Lower lobe of right lung (tissue), 2 donors: Measurements from ENCODE around the gene ANXA4. TPM values are rescaled to one million over a fixed set of nuclear protein-coding genes. Genes with fewer than 3 reads are reported as not detected.

Experiments used
- ATAC-seq, 2 donors: fragments of 200-7000 bp; cut with Tn5 transposase; one replicate each; pipeline ENCODE4 v1.9.1; 2020 to 2022; ENCODE audit warnings: mild to moderate bottlenecking in 2 of 2, moderate library complexity in 2 of 2
- DNase-seq: peaks from one replicate; pipeline ENCODE4 v3.0.0-alpha.2; 2020
- H3K27ac ChIP-seq: fragments of 200-600 bp; one replicate; pipeline ENCODE4 v1.8.0; 2022
- H3K27me3 ChIP-seq: fragments of 200-600 bp; one replicate; pipeline ENCODE4 v1.8.0; 2022; ENCODE audit warnings: low read depth
- H3K36me3 ChIP-seq: fragments of 200-600 bp; one replicate; pipeline ENCODE4 v1.8.0; 2022; ENCODE audit warnings: mild to moderate bottlenecking
- H3K4me1 ChIP-seq: fragments of 200-600 bp; one replicate; pipeline ENCODE4 v1.8.0; 2022
- H3K4me3 ChIP-seq: fragments of 200-600 bp; one replicate; pipeline ENCODE4 v1.8.0; 2022; ENCODE audit warnings: mild to moderate bottlenecking
- H3K9me3 ChIP-seq: fragments of 200-600 bp; one replicate; pipeline ENCODE4 v1.8.0; 2022
- CTCF ChIP-seq: fragments of 200-600 bp; IDR thresholded peaks from one replicate; pipeline ENCODE4 v1.8.0; 2022; ENCODE audit warnings: antibody characterized with exemption, mild to moderate bottlenecking
- intact Hi-C: fragments of 100-400 bp; cut with DNase I; formaldehyde crosslinking; loops from one replicate; pipeline ENCODE4 v1.11.0; 2022
- total RNA-seq: library from RNA; stranded (reverse); fragmentation: NEBNext Ultra II Directional; extraction: Animal tissue kit (Norgen Biotek cat#: 25700); gene quantifications from one replicate; pipeline ENCODE4 v1.2.1, GENCODE V29; 2021
- donor health status: DM: no; HTN: yes; CAD: no; lungs with severe emphysema.

ANXA4 gene
- total RNA-seq, 1 donor from 2014 or later = 173 TPM

GRCh38 chr2:69729266-69729665, 12.7 kb upstream of the ANXA4 start:
- no peak overlapping the region for H3K4me3 ChIP-seq
- no peak overlapping the region for H3K27ac ChIP-seq
- ATAC-seq (no peak), DNase-seq (no peak)
- H3K9me3 ChIP-seq = no peaks in the 10 kb centered on the region
- TF ChIP-seq CTCF = no peak
- intact Hi-C loops = no loop called here
- no peaks in the 10 kb centered on the region for H3K27me3 ChIP-seq
- H3K4me1 ChIP-seq = peaks cover 4% of the 10 kb centered on the region
- H3K36me3 ChIP-seq = no peaks in the 10 kb centered on the region

GRCh38 chr2:69729781-69730180, 12.2 kb upstream of the ANXA4 start:
- intact Hi-C loops = no loop called here
- Histone ChIP-seq H3K4me3 (no peak overlapping the region), H3K27me3 (no peaks in the 10 kb centered on the region), H3K27ac (no peak overlapping the region), H3K36me3 (no peaks in the 10 kb centered on the region), H3K4me1 (peaks cover 3% of the 10 kb centered on the region), H3K9me3 (no peaks in the 10 kb centered on the region)
- TF ChIP-seq CTCF = no peak
- ATAC-seq = no peak
- no peak for DNase-seq

- Histone ChIP-seq H3K9me3 (no peaks in the 10 kb centered on the region), H3K4me3 (no peak overlapping the region), H3K27ac (no peak overlapping the region), H3K36me3 (no peaks in the 10 kb centered on the region), H3K27me3 (no peaks in the 10 kb centered on the region), H3K4me1 (no peaks in the 10 kb centered on the region)
- DNase-seq (no peak), ATAC-seq (peak in 1 of 2 donors; percentile 51)
- no peak for TF ChIP-seq CTCF
- intact Hi-C loops = no loop called here
These were observed 10.6 kb upstream of the ANXA4 start for GRCh38 chr2:69731147-69731970.

GRCh38 chr2:69733342-69734034, 8.4 kb upstream of the ANXA4 start:
- H3K27ac ChIP-seq = no peak overlapping the region
- DNase-seq (no peak), ATAC-seq (no peak)
- intact Hi-C loops = no loop called here
- H3K4me3 ChIP-seq = no peak overlapping the region
- TF ChIP-seq CTCF = no peak
- no peaks in the 10 kb centered on the region for H3K4me1 ChIP-seq
- no peaks in the 10 kb centered on the region for H3K36me3 ChIP-seq
- no peaks in the 10 kb centered on the region for H3K9me3 ChIP-seq
- H3K27me3 ChIP-seq = no peaks in the 10 kb centered on the region

GRCh38 chr2:69734035-69734611, 7.8 kb upstream of the ANXA4 start:
- no peaks in the 10 kb centered on the region for H3K36me3 ChIP-seq
- H3K9me3 ChIP-seq = no peaks in the 10 kb centered on the region
- H3K27ac ChIP-seq = no peak overlapping the region
- intact Hi-C loops = no loop called here
- ATAC-seq = no peak
- H3K27me3 ChIP-seq = no peaks in the 10 kb centered on the region
- no peak for TF ChIP-seq CTCF
- no peak overlapping the region for H3K4me3 ChIP-seq
- H3K4me1 ChIP-seq = no peaks in the 10 kb centered on the region
- DNase-seq = no peak
